PFSK-1 (cell line): ENCODE results near the gene SMARCD3.

Experiments used
- FOXP2 ChIP-seq: optimal IDR thresholded peaks from 2 replicates; pipeline ENCODE3; 2011; ENCODE audit warnings: borderline replicate concordance, control low read depth, inconsistent platforms; ENCODE audit not compliant: insufficient read depth; ENCODE audit errors: extremely low read length, extremely low read depth
- POLR2AphosphoS5 ChIP-seq: IDR thresholded peaks from 2 replicates; pipeline ENCODE4 v1.6.1; 2012; ENCODE audit warnings: low read depth, mild to moderate bottlenecking, control low read depth, low read length, moderate library complexity
- SIN3A ChIP-seq: IDR thresholded peaks from 2 replicates; pipeline ENCODE4 v1.6.1; 2012; ENCODE audit warnings: mild to moderate bottlenecking, low read length, moderate library complexity, borderline replicate concordance; ENCODE audit not compliant: insufficient read depth
- TAF1 ChIP-seq: IDR thresholded peaks from 2 replicates; pipeline ENCODE4 v1.6.1; 2012; ENCODE audit warnings: low read length, control low read depth, borderline replicate concordance; ENCODE audit not compliant: insufficient read depth
- TF ChIP-seq, protein P1 (sequence below), 2 experiments: IDR thresholded peaks; 2 replicates each; pipeline versions ENCODE4 v1.6.1 to v1.8.0; 2011 to 2012; ENCODE audit warnings: low read depth in 2 of 2, low read length in 2 of 2, control low read depth in 1 of 2, inconsistent platforms in 1 of 2, mild to moderate bottlenecking in 1 of 2, moderate library complexity in 1 of 2; ENCODE audit not compliant: insufficient read depth in 1 of 2

DNA sequence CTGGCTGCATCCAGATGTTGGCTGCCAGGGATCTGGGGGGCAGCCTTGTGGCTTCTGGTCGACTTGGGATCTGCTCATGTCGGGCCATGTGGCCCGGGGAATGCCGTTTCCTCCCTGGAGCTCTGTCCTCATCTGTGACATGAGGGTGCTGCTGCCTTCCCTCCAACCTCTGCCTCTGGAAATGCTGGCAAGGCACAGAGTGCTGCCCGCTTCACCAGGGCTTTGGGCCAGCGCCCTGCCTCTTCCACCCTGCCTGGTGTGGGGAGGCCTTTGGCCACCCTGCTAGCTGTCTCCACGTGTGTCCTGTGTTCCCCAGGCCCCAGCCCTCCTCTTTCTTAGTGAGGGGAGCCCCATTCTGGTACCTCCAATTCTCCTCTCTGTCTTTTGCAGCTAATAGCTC is 5.8 kb upstream of the SMARCD3 start:
- TF ChIP-seq TAF1: no peak
- TF ChIP-seq SIN3A: no peak
- no peak for TF ChIP-seq POLR2AphosphoS5
- no peak for TF ChIP-seq FOXP2
- TF ChIP-seq, protein P1, sequence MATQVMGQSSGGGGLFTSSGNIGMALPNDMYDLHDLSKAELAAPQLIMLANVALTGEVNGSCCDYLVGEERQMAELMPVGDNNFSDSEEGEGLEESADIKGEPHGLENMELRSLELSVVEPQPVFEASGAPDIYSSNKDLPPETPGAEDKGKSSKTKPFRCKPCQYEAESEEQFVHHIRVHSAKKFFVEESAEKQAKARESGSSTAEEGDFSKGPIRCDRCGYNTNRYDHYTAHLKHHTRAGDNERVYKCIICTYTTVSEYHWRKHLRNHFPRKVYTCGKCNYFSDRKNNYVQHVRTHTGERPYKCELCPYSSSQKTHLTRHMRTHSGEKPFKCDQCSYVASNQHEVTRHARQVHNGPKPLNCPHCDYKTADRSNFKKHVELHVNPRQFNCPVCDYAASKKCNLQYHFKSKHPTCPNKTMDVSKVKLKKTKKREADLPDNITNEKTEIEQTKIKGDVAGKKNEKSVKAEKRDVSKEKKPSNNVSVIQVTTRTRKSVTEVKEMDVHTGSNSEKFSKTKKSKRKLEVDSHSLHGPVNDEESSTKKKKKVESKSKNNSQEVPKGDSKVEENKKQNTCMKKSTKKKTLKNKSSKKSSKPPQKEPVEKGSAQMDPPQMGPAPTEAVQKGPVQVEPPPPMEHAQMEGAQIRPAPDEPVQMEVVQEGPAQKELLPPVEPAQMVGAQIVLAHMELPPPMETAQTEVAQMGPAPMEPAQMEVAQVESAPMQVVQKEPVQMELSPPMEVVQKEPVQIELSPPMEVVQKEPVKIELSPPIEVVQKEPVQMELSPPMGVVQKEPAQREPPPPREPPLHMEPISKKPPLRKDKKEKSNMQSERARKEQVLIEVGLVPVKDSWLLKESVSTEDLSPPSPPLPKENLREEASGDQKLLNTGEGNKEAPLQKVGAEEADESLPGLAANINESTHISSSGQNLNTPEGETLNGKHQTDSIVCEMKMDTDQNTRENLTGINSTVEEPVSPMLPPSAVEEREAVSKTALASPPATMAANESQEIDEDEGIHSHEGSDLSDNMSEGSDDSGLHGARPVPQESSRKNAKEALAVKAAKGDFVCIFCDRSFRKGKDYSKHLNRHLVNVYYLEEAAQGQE (IDR thresholded peaks at IDR 0.05; ENCODE audit: insufficient read depth in 1 of 2, low read depth in 2 of 2, low read length in 2 of 2): no peak
